HG03342 (cell line): ENCODE data around the gene SPON1.

ENCODE experiments used
- ATAC-seq: cut with Tn5 transposase; IDR thresholded peaks from one replicate; pipeline ENCODE4 v1.9.1; 2021; ENCODE audit warnings: mild to moderate bottlenecking, moderate library complexity; ENCODE audit not compliant: unreplicated experiment

SPON1 gene

GRCh38 chr11:14179116-14179820, 216.7 kb downstream of the SPON1 start:
- ATAC-seq, result no peak

- no peak for ATAC-seq
These were observed 218.6 kb downstream of the SPON1 start for GRCh38 chr11:14181121-14181520.

DNA sequence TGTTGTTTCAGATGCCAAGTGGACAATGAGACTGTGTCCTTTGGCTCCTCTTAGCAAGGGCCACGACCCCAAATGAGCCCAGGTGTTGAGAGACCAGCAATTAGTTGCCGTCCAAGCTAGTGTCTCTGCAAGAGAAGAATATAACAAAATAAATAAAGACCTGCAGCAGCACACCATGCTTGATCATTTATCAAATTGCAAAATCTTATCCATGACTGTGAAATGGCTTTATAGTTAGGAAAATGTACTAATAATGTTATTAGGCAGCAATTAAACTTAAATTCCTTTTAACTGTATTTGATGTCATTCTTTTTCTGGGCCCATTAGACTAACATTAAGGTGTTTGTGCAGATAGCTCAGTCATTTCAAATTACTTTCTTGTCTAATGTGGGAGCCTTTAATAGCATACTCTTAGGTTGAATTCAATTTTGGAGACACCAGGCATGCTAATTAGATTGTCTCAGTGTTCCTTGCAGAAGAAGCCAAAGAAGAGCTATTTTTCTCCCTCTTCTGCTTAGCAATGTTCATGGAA, 220.4 kb downstream of the SPON1 start:
- no peak for ATAC-seq

DNA sequence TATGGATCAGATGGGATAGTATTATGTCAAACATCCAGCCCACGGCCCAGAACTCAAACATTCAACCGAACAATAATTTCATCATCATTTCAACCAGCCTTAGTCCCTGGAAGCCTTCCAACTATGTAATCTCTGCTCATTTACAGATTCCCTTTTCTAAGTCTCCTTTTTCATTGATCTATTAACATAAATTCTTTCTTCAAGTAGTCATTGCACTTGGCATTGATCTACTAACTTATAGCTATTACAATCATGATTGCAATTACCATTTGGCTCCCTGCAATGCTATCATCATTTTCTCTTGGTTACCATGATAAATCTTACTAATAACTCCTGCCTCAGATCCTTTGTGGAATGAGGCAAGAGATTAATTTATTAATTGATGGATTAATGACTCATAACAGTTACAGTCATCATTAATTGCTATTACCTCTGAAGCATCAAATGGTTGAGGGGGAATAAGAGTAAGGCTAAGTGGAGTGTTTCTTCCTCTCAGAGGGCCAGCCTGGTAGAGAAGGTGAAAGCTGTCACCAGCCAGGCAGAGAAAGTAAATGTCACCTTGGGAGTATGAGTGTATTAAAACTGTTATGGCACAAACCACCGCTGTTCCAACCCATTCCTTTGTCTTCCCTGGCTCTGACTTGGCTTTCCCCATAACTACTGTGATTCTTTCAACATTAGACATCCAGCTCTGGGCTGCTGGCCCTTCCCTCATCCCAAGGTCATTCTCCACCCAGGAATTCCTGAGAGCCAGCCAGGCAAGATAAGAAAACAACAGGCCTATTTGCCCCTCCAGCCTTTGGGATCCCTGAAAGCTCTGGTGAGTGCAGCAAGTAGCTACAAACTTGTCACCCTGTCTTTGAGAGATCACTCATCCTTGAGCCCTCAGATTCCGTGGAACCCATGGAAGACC, 221.8 kb downstream of the SPON1 start:
- no peak for ATAC-seq

GRCh38 chr11:14185461-14185860, 222.9 kb downstream of the SPON1 start:
- ATAC-seq, result no peak

DNA sequence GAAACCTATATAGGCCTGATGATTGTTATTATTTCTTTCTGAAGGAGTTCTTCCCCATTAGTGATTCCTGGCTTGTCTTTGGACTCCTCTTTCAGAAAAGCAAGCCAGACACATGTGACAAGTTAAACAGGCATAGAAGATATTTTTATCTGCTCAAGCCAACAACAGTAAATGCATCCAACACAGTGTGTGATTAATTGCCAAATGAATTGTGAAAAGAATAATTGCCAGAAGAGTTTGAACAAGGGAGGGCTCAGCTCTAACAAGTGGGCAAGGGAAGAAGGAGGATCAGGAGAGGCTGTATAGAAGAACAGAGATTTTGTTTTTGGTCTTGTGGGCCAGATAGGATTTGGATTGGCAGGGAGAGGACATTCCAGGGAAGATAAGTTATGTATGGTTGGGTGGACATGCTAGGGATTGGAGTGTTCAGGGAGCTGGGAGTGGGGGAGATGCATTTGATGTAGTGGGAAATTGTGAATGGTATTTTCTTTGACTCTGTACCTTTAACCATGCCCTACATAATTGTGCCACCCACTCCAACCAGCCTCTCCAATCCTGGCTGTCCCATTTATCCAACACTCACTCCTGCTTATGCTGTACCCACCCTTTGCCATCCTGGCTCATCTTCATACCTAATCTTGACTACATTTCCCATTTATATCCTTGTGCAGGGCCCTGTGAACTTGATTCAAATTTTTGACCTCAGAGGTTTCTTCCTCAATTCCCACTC, 223.7 kb downstream of the SPON1 start:
- ATAC-seq, result no peak

GRCh38 chr11:14189874-14190273, 227.4 kb downstream of the SPON1 start:
- no peak for ATAC-seq

GRCh38 chr11:14190992-14191778, 228.7 kb downstream of the SPON1 start:
- no peak for ATAC-seq

DNA sequence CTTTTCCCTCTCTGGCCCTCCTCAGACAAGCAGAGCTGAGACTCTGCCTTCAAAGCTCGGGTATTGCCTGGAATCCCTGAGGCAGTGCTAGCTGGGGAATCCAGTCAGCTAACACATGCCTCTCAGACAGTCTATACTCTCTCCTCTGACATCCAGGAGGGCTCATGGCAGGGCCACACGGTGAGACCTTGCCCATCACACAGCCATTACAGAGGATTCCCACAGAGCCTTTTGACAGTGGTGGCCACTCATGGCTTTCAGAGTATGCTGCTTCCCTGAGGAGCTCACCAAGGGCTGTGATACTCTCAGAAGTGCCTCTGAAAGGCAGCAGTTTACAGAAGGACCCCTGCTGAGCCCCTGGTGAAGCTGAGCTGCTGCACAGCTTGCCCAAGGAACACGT, 231.1 kb downstream of the SPON1 start:
- ATAC-seq, result no peak

- ATAC-seq, result no peak
These were observed 240.0 kb downstream of the SPON1 start for GRCh38 chr11:14202251-14203196.

DNA sequence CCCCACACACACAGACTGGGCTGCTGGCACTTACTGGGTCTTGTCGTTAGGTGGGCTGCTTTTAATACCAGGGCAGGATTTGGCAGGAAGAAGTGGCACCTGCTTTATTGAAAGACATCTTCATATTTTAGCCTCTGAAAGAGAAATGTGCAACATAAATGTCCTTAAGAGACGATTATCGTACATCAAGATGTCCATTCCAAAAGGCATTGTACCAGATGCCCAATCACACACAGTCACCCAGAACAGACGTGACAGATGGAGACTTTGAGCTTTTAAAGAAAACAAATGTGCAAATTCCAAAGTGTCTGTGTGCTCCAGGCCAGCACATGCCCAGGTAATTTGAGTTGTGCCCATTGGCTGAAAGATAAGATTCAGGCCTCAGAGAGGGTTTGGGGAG, 240.8 kb downstream of the SPON1 start:
- no peak for ATAC-seq

GRCh38 chr11:14212986-14213385, 250.5 kb downstream of the SPON1 start:
- ATAC-seq, result no peak

GRCh38 chr11:14218728-14219127, 256.2 kb downstream of the SPON1 start:
- no peak for ATAC-seq

GRCh38 chr11:14223636-14224288, 261.2 kb downstream of the SPON1 start:
- ATAC-seq, result no peak

DNA sequence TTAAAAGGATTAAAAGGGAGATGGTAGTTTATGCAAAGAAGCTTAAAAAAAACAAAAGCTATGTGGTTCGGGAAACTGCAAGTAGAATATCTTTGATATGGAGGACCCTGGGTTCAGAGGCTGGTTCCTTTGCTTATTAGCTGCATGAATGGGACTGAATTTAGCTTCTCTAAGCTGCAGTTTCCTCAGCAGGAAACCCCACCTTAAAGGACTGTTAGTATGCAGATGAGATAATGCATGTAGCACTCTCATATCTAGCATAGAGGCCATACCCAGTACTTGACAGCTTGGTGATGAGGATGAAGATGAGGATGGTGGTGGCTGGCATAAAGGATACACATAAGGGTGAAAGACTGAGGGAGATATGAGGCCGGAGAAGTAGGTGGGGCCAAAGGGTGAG, 261.9 kb downstream of the SPON1 start:
- no peak for ATAC-seq

DNA sequence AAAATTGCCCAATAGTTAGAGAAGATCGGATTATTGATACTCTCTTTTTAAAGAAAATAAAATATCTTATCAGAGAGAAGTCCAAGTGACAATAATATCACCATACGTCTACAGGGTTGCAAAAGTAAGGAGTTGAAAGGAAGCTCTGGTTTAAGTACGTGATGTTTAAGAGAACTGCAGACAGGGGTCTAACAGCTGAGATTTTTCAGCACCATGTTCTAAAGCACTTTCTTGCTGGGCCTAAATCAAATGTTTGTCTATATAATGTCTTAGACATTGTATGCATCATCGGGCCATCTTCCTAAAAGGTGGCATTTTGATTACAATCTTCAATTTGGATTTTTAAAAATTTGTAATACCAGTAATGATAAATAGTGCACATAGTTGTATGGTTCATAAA, 263.1 kb downstream of the SPON1 start:
- no peak for ATAC-seq

GRCh38 chr11:14228356-14228755, 265.8 kb downstream of the SPON1 start:
- no peak for ATAC-seq

- ATAC-seq, result no peak
These were observed 266.9 kb downstream of the SPON1 start for GRCh38 chr11:14229472-14229871.

- no peak for ATAC-seq
These were observed 267.9 kb downstream of the SPON1 start for GRCh38 chr11:14230407-14230806.
